Activated CD4-positive, alpha-beta T cell treated with anti-CD3 and anti-CD28 coated beads, Interleukin-2, amount 10 ng/mL, durations not matched to agents 24 days and 14 days (primary cell): ENCODE results near the gene FGFRL1. TPM values are rescaled to one million over a fixed set of nuclear protein-coding genes. Genes with fewer than 3 reads are reported as not detected.

Experiments used
- DNase-seq: peaks from one replicate; pipeline ENCODE4 v3.0.0; 2022
- H3K27ac Mint-ChIP-seq: one replicate; pipeline ENCODE4 v1.8.0; 2022; ENCODE audit warnings: mild to moderate bottlenecking, mixed read lengths
- H3K27me3 Mint-ChIP-seq: one replicate; pipeline ENCODE4 v1.8.0; 2022; ENCODE audit warnings: mixed read lengths
- H3K36me3 Mint-ChIP-seq: one replicate; pipeline ENCODE4 v1.8.0; 2022; ENCODE audit warnings: low read depth, mild to moderate bottlenecking, mixed read lengths
- H3K4me1 Mint-ChIP-seq: one replicate; pipeline ENCODE4 v1.8.0; 2021; ENCODE audit warnings: mixed read lengths
- H3K4me3 Mint-ChIP-seq: one replicate; pipeline ENCODE4 v1.8.0; 2022; ENCODE audit warnings: mild to moderate bottlenecking, moderate library complexity, mixed read lengths
- H3K9me3 Mint-ChIP-seq: one replicate; pipeline ENCODE4 v1.8.0; 2021; ENCODE audit warnings: mixed read lengths
- intact Hi-C: fragments of 100-400 bp; cut with micrococcal nuclease; formaldehyde crosslinking; loops from one replicate; pipeline ENCODE4 v1.15.1; 2023
- total RNA-seq: library from RNA; stranded (reverse); gene quantifications from 2 replicates; pipeline ENCODE4 v1.2.3, GENCODE V29; 2022

The FGFRL1 gene
- total RNA-seq, 1 donor from 2014 or later, result 18.9 TPM

DNA sequence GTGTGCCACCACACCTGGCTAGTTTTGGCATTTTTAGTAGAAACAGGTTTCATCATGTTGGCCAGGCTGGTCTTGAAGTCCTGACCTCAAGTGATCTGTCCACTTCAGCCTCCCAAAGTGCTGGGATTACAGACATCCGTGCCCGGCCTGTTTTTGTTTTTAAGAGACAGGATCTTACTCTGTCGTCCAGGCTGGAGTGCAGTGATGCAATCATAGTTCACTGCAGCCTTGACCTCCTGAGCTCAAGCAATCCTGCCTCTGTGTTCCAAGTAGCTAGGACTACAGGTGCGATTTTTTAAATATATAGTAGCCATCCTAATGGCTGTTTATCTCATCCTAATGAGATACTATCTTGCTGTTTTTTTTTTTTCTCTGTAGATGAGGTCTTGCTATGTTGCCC, 54.3 kb downstream of the FGFRL1 start:
- Mint-ChIP-seq H3K36me3 (no peaks in the 10 kb centered on the region), H3K4me3 (no peak overlapping the region), H3K4me1 (peaks cover 15% of the 10 kb centered on the region), H3K27ac (no peak overlapping the region), H3K9me3 (no peaks in the 10 kb centered on the region), H3K27me3 (peaks cover 35% of the 10 kb centered on the region)
- intact Hi-C loops, result no loop called here
- no peak for DNase-seq

GRCh38 chr4:1069394-1069793, 58.0 kb downstream of the FGFRL1 start:
- intact Hi-C loops, result no loop called here
- no peak overlapping the region for H3K27ac Mint-ChIP-seq
- H3K4me3 Mint-ChIP-seq, result no peak overlapping the region
- H3K27me3 Mint-ChIP-seq, result peaks cover 40% of the 10 kb centered on the region
- no peaks in the 10 kb centered on the region for H3K36me3 Mint-ChIP-seq
- peaks cover 6% of the 10 kb centered on the region for H3K4me1 Mint-ChIP-seq
- no peak for DNase-seq
- H3K9me3 Mint-ChIP-seq, result no peaks in the 10 kb centered on the region

- intact Hi-C loops, result no loop called here
- Mint-ChIP-seq H3K9me3 (no peaks in the 10 kb centered on the region), H3K27ac (no peak overlapping the region)
Measured at GRCh38 chr4:1072830-1073446, 61.5 kb downstream of the FGFRL1 start.

DNA sequence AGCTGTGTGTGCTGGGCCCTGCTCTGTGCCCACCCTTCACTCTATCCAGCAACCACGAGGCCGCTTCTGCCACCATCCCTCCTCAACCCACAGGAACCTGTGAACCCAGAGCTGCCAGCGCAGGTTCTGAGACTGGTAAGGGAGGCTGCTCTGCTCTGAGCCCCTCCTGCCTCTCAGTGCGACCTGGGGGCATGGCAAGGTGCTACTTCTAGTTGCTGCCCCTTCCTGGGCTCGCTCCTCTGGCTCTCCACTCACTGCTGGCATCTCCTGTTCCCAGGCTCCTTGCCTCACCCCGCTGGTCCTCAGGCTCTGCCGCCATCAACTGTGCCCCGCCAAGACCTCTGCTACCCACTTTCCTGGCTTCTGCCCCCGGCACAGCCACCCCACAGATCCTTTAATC, 62.7 kb downstream of the FGFRL1 start:
- intact Hi-C loops, result no loop called here
- H3K4me1 Mint-ChIP-seq, result peaks cover 4% of the 10 kb centered on the region
- DNase-seq, result no peak
- H3K4me3 Mint-ChIP-seq, result no peak overlapping the region
- peaks cover 21% of the 10 kb centered on the region for H3K27me3 Mint-ChIP-seq
- no peak overlapping the region for H3K27ac Mint-ChIP-seq
- no peaks in the 10 kb centered on the region for H3K36me3 Mint-ChIP-seq
- H3K9me3 Mint-ChIP-seq, result no peaks in the 10 kb centered on the region

More at GRCh38 chr4:1072830-1073446, 61.5 kb downstream of the FGFRL1 start:
- Mint-ChIP-seq H3K27me3 (peaks cover 26% of the 10 kb centered on the region), H3K4me3 (no peak overlapping the region), H3K36me3 (no peaks in the 10 kb centered on the region), H3K4me1 (peaks cover 4% of the 10 kb centered on the region)
- DNase-seq, result peak; percentile 85

DNA sequence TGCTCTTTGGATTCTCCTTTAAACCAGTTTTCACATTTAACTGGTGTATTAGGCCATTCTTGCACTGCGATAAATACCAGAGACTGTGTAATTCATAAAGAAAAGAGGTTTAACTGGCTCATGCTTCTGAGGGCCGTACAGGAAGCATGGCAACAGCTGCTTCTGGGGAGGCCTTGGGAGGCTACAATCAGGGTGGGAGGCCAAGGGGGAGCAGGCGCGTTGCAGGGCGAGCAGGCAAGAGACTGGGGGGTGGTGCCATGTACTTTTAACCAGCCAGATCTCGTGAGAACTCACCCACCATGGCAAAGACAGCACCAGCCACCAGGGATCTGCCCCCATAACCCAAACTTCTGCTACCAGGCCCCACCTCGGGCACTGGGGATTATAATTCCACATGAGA, 63.8 kb downstream of the FGFRL1 start:
- peaks cover 4% of the 10 kb centered on the region for H3K4me1 Mint-ChIP-seq
- intact Hi-C loops, result no loop called here
- H3K27ac Mint-ChIP-seq, result no peak overlapping the region
- no peak for DNase-seq
- peaks cover 3% of the 10 kb centered on the region for H3K9me3 Mint-ChIP-seq
- peaks cover 19% of the 10 kb centered on the region for H3K27me3 Mint-ChIP-seq
- H3K4me3 Mint-ChIP-seq, result no peak overlapping the region
- H3K36me3 Mint-ChIP-seq, result no peaks in the 10 kb centered on the region

- Mint-ChIP-seq H3K27ac (no peak overlapping the region), H3K9me3 (peaks cover 3% of the 10 kb centered on the region), H3K4me1 (peaks cover 4% of the 10 kb centered on the region), H3K36me3 (no peaks in the 10 kb centered on the region), H3K4me3 (no peak overlapping the region), H3K27me3 (peaks cover 16% of the 10 kb centered on the region)
- intact Hi-C loops, result no loop called here
- no peak for DNase-seq
Measured at GRCh38 chr4:1075809-1076699, 64.6 kb downstream of the FGFRL1 start.

Other genes starting within 250 kb of the FGFRL1 start
- 1.0 and 1.7 TPM in 2 replicates for gene CPLX1, start 185.5 kb upstream of the FGFRL1 start, total RNA-seq
- gene GAK, start 79.3 kb upstream of the FGFRL1 start, total RNA-seq, result 131 and 147 TPM in 2 replicates
- 12.7 and 13.9 TPM in 2 replicates for gene TMEM175, start 79.2 kb upstream of the FGFRL1 start, total RNA-seq
- gene DGKQ, start 38.1 kb upstream of the FGFRL1 start, total RNA-seq, result 15.2 and 16.6 TPM in 2 replicates
- gene IDUA, start 24.6 kb upstream of the FGFRL1 start, total RNA-seq, result 30.4 and 31.2 TPM in 2 replicates
- 0.26 TPM in 1 of 2 replicates, not detected in the other for gene SLC26A1, start 18.2 kb upstream of the FGFRL1 start, total RNA-seq
- 1.0 and 1.8 TPM in 2 replicates for gene RNF212, start 101.9 kb downstream of the FGFRL1 start, total RNA-seq
- 20.7 and 21.6 TPM in 2 replicates for gene SPON2, start 161.0 kb downstream of the FGFRL1 start, total RNA-seq
- gene CTBP1, start 237.5 kb downstream of the FGFRL1 start, total RNA-seq, result 190 and 200 TPM in 2 replicates